GM21576 (cell line): ENCODE data around the gene SEM1.
"Not testable (repeated sequence)": the region's sequence is repeated elsewhere in the genome, so short reads cannot be mapped to it uniquely, and the experiment has no call there.

ENCODE experiments used
- ATAC-seq: cut with Tn5 transposase; IDR thresholded peaks from one replicate; pipeline ENCODE4 v1.9.1; 2021; ENCODE audit warnings: mild to moderate bottlenecking, moderate library complexity; ENCODE audit not compliant: unreplicated experiment

The SEM1 gene

GRCh38 chr7:96665689-96666088 lies 44.0 kb downstream of the SEM1 start:
- no peak for ATAC-seq

GRCh38 chr7:96664793-96665192 lies 44.9 kb downstream of the SEM1 start:
- no peak for ATAC-seq

- no peak for ATAC-seq
Measured at GRCh38 chr7:96663871-96664445, 45.7 kb downstream of the SEM1 start.

GRCh38 chr7:96663457-96663856 lies 46.2 kb downstream of the SEM1 start:
- peak; percentile 97 for ATAC-seq

GRCh38 chr7:96662151-96662550 lies 47.5 kb downstream of the SEM1 start:
- ATAC-seq: not testable (repeated sequence)

GRCh38 chr7:96658022-96658412 lies 51.6 kb downstream of the SEM1 start:
- ATAC-seq: no peak

GRCh38 chr7:96657347-96658021 lies 52.2 kb downstream of the SEM1 start:
- no peak for ATAC-seq

GRCh38 chr7:96655956-96656355 lies 53.7 kb downstream of the SEM1 start:
- ATAC-seq: no peak

GRCh38 chr7:96654630-96655188 lies 54.9 kb downstream of the SEM1 start:
- no peak for ATAC-seq

- no peak for ATAC-seq
Measured at GRCh38 chr7:96649981-96650380, 59.7 kb downstream of the SEM1 start.

- ATAC-seq: no peak
Measured at GRCh38 chr7:96648784-96649183, 60.9 kb downstream of the SEM1 start.

GRCh38 chr7:96647733-96648132 lies 61.9 kb downstream of the SEM1 start:
- ATAC-seq: no peak

GRCh38 chr7:96645084-96645483 lies 64.6 kb downstream of the SEM1 start:
- no peak for ATAC-seq

GRCh38 chr7:96643436-96643835 lies 66.2 kb downstream of the SEM1 start:
- ATAC-seq: not testable (repeated sequence)

GRCh38 chr7:96640054-96640453 lies 69.6 kb downstream of the SEM1 start:
- ATAC-seq: no peak
